ENCODE data around the gene UHMK1.
A peak's percentile ranks its signal among the peaks of the same experiment; 100 is the strongest.
"Not testable (repeated sequence)": the region's sequence is repeated elsewhere in the genome, so short reads cannot be mapped to it uniquely, and the experiment has no call there.

UHMK1 gene, protein sequence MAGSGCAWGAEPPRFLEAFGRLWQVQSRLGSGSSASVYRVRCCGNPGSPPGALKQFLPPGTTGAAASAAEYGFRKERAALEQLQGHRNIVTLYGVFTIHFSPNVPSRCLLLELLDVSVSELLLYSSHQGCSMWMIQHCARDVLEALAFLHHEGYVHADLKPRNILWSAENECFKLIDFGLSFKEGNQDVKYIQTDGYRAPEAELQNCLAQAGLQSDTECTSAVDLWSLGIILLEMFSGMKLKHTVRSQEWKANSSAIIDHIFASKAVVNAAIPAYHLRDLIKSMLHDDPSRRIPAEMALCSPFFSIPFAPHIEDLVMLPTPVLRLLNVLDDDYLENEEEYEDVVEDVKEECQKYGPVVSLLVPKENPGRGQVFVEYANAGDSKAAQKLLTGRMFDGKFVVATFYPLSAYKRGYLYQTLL

DNA sequence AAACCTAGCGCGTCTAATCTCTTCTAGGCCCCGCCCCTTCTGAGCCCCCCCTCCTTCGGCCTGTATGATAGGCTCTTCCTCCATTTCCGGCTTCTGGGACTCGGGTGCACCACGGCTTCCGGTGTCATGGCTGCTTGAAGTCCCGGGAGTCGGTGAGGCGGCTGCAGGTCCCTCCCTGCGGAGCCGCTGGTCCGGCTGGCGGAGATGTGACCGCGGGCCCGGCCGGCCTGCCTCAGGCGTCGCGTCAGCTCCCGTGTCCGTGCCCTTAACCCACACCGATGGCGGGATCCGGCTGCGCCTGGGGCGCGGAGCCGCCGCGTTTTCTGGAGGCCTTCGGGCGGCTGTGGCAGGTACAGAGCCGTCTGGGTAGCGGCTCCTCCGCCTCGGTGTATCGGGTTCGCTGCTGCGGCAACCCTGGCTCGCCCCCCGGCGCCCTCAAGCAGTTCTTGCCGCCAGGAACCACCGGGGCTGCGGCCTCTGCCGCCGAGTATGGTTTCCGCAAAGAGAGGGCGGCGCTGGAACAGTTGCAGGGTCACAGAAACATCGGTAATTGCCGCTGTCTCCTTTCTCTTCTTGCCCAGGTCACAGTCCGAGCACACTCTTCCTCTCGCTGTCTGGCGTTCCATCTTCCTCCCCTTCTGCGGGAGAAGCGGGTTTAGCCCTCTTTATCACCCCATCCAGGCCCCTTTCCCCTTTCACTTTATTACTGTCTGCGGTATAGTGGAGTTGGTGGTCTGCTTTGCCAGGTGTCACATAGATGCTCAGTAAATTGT, at the start of gene UHMK1:
UHMK1 (plus strand) TSS at position 96 of the 773 bp plus-strand sequence; CDS start at position 279, 183 bp downstream.
- peak; percentile 92 for DNase-seq

DNA sequence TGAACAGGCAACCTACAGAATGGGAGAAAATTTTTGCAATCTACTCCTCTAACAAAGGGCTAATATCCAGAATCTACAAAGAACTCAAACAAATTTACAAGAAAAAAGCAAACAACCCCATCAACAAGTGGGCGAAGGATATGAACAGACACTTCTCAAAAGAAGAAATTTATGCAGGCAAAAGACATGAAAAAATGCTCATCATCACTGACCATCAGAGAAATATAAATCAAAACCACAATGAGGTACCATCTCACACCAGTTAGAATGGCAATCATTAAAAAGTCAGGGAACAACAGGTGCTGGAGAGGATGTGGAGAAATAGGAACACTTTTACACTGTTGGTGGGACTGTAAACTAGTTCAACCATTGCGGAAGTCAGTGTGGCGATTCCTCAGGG, 43.3 kb upstream of the UHMK1 start:
- DNase-seq, result not testable (repeated sequence)

DNA sequence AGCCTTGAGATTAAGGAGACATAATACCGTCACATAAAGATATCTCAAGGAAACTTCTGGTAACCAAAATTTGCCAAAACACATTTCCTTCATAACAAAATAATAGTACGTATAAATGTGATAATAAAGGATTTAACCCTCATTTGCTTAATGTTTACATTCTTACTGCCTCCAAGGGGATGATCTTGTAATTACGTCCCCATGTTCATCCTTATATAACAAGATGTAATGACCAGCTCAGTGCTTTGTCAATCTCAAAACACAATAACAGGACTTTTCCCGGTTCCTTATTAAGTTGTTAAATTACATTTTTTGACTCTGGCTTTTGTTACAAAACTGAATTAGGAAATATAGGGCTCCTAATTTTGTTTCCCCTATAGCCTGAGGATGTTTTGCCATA, 41.3 kb upstream of the UHMK1 start:
- no peak for DNase-seq

DNA sequence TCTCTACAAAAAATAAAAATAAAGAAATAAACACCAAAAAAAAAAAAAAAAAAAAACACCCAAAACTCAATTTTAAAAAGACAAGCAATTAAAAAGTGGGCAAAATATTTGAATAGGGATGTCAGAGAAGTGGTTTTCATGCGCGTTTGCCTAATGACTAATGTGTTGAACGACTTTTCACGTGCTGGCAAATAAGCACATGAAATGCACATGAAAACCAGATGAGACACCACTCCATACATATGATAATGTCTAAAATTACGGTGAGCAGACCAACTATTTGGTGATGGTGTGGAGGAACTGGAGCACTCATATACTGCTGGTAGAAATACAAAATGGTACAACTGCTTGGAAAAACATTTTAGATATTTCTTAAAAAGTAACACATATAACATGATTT, 39.4 kb upstream of the UHMK1 start:
- DNase-seq, result no peak

DNA sequence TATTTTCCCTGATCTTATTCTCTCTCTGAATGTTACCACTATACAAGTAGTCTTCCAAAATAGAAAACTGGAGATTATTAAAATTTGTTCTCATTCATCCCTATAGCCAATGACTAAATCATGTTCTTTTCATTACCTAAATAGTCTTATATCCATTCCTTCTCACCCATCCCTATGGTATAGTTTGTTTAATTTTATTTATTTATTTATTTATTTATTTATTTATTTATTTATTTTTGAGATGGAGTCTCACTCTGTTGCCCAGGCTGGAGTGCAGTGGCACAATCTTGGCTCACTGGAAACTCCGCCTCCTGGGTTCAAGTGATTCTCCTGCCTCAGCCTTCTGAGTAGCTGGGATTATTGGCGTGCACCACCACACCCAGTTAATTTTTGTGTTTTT, 35.2 kb upstream of the UHMK1 start:
- not testable (repeated sequence) for DNase-seq

DNA sequence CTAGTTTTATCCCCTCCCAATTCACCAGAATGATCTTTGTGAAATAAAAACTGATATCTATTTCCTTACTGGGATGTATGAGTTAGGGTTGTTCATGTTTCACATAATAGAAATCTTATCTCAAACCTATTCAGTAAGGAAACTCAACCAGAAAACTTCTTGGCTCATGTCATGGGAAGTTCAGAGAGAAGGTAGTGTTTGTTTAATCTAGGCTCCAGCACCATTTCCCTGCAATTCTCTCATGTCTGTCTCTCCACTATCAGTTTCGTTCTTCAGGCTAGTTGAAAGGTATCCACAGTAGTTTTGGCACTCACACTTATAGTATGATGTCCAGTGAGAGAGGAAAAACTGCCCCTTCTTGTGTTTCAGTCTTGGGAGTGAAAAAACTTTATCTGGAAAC, 34.6 kb upstream of the UHMK1 start:
- no peak for DNase-seq

DNA sequence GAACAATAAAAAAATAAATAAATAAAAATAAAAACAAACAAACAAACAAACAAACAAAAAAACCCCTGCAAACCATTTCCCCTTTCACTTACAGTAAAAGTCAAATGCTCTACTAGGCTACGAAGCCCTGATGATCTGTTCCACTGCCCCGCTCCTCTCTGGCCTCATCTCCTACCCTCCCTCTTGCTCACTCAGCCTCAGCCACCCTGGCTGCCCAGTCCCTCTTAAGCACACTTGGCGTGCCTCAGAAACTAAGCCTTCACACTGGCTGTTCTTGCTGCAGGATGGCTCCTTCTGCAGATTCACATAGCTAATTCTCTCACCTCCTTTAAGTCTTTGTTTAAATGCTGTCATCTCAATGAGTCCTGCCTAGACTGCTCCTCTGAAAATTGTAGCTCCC, 30.8 kb upstream of the UHMK1 start:
- DNase-seq, result no peak

DNA sequence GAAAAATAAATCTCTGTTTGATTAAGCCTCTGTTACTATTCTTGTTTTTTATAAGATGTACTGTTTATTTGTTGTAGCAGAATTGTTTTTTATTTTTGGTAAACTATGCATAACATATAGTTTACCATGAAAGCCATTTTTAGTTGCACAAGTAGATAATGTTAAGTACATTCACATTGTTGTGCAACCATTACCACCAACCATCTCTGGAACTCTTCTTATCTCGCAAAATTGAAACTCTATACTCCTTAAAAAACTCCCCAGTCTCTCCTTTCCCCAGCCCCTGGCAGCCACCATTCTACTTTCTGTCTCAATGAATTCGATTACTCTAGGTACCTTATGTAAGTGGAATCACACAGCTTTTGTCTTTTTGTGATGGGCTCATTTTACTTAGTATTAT, 27.4 kb upstream of the UHMK1 start:
- DNase-seq, result no peak

DNA sequence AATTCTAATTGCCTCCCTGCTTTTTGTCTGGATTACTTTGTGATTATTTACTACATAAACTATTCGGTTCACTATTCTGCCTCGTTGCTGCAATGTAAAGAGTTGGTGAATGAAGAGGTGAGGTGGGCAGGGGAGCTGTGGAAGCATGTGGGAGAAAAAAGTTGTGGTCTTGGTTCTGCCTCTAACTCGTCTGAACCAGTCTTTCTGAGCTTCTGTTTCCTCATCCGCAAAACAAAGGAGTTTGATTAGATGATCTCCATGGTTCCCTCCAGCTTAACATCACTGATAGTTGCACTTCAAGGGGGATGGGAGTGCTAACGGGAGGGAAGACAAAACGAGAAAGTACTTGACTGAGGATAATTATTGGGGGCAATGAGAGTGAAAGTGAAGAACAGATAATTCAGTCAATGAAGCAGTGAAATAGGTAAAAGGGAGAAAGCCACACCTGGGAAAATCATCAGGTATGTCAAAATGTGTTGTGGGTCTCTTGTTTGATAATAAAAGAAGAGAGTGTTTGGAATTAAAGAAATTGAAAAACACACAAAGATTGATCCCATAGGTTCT, 26.2 kb upstream of the UHMK1 start:
- DNase-seq, result no peak

DNA sequence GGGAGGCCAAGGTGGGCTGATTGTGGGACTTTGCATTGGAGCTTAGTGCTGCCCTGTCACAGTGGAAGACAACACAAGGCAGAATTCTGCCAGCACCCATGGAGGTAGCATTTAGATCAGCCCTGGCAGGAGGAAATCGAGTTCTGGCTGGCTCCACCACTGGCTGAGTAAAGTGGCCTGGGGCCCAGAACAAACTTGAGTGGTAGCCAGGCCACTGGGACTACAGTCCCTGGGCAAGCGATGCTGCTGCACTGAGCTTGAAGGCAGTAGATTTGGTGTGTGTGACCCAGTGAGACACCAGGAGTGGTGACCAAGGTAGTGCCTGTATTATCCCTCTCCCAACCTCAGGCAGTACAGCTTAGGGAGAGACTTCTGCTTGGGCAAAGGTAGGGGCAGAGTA, 22.5 kb upstream of the UHMK1 start:
- DNase-seq, result no peak

DNA sequence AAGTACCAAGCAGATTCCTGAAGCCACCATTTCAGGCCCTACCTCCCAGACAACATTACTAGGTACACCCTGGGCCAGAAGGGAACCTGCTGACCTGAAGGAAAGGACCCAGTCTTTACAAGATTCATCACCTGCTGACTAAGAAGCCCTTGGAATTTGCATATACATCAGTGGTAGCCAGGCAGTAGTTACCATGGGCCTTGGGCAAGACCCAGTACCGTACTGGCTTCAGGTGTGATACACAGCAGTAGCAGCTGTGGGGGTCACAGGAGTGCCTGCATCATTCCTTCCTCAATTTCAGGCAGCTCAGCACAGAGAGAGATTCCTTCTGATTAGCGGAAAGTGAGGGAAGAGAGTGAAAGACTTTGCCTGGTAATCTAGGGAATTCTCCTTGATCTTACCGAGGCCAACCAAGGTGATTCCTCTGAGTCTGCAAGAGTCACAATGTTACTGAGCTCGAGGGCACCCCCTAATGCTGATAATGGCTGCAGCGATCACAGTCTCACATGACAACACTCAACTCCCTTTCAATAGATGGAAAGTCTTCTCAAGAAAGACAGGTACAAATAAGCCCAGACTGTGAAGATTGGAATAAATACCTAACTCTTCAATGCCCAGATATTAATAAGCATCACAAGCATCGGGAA, 22.0 kb upstream of the UHMK1 start:
- no peak for DNase-seq

DNA sequence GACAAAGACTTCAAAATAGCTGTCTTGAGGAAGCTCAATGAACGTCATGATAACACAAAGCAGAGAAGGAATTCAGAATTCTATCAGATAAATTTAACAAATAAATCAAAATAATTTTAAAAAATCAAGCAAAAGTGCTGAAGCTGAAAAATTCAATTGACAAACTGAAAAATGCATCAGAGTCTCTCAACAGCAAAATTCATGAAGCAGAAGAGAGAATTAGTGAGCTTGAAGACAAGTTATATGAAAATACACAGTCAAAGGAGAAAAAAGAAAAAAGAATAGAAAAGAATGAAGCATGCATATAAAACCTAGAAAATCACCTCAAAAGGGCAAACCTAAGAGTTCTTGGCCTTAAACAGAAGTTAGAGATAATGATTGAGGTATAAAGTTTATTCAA, 21.0 kb upstream of the UHMK1 start:
- DNase-seq, result no peak

DNA sequence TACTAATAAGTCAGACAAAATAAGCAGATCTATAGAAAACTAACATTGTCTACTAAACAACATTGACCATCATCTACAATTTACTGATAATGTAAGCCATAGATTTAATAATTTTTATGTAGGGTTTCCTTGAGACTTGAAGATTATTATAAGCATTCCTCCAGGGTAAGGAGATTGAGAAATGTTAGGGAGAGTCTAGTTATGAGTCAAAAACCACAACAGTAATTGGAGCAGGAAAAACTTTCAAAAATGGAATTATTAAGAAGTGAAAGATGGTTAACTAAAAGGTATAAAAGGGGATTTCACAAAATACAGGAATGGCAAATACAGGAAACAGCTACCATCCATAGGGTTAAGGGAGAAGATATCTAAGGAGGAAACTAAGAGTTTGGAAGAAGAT, 12.4 kb upstream of the UHMK1 start:
- no peak for DNase-seq

DNA sequence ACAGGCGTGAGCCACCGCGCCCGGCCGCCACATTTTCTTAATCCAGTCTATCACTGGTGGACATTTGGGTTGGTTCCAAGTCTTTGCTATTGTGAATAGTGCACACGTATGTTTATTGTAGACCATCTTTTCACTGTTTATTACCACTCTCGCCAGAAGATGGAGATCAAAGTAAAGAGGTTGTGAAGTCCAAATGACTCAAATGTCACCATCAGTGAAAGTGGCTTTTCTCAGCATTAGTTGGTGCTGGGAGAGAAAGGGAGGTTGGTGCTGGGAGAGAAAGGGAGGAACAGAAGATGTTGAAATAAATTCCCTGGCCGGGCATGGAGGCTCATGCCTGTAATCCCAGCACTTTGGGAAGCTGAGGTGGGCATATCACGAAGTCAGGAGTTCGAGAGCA, 10.4 kb upstream of the UHMK1 start:
- DNase-seq, result no peak

DNA sequence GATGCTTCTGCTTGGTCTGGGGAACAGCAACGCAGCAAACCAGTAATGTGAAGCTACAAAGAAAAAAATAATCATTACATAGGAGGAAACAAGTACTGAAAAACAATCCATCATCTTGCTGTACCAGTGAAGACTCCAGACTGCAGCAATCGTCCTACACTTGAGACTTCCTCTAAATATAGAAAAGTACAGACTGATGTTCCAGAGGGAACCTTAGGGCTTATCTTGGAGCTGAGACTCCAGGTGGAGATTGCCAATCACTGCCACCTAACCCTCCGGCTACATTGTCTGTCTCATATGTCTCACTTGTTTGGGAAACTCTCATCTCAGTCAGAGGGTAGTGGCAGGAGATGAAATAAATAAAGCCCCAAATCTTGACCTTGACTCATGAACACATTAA, 9.4 kb upstream of the UHMK1 start:
- DNase-seq, result no peak

DNA sequence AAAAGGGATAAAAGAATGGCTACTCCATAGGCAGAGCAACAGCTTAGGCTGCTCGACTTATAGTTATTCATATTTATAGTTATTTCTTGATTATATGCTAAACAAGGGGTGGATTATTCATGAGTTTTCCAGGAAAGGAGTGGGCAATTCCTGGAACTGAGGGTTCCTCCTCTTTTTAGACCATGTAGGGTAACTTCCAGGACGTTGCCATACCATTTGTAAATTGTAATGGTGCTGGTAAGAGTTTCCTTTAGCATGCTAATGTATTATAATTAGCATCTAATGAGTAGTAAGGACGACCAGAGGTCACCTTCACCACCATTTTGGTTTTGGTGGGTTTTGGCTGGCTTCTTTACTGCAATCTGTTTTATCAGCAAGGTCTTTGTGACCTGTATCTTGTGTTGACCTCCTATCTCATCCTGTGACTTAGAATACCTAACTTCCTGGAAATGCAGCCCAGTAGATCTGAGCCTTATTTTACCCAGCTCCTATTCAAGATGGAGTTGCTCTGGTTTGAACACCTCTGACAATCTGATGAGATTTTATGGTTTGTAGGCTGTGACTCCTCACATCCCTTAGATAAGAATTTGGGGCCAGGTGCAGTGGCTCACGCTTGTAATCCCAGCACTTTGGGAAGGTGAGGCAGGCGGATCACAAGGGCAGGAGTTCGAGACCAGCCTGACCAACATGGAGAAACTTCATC, 1.9 kb upstream of the UHMK1 start:
- not testable (repeated sequence) for DNase-seq

DNA sequence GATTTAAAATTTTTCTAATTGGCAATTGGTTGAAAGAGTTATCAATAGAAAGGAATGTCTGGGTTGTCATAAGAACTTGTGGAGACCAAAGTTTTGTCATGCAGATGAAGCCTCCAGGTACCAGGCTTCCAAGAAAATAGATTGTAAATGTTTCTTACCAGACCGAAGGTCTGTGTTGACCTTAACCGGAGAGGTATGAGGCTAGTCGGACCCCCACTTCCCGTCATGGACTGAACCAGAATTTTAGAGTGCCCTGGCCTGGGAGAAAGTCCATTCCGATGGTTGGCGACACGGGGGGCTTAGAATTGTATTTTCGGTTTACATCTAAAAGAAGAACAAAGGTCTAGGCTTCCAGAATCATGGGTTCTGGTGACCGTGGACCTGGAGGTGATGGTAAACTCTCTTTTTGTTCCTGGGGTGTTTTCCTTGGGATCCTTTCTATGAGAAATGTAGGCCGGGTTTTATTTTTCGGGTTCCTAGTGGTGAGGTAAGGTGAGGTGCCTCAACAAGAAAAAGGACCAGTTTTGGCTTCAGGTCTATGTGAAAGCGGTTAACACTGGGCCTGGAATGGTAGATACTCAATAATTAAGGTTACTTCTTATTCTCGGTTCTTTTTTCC, 405 bp upstream of the UHMK1 start:
- DNase-seq, result no peak

DNA sequence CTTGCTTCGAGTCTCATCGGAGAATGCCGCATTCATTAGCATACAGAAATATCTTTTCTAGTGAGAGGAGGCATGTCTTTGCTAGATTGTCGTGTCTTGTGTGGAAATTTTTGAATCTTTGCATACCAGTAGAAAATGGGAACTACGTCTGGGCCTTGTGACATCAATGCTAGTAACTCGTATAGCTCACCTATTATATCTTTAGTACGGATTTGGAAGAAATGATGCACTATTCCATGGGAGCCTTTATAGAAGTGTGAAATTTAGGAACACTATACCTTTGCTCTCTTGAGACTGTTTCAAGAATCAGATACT, 835 bp downstream of the UHMK1 start:
- DNase-seq, result no peak

DNA sequence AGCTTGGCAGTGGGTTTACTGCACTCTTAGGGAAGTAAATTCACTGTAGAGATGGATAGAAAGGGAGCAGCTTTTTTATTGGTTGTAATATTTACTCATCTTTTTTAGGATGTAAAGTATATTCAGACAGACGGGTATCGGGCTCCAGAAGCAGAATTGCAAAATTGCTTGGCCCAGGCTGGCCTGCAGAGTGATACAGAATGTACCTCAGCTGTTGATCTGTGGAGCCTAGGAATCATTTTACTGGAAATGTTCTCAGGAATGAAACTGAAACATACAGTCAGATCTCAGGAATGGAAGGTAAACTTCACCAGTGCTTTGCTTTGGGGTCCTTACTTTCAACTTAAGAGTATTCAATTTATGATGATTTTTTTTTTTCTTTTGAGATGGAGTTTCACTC, 3.2 kb downstream of the UHMK1 start:
- DNase-seq, result no peak

DNA sequence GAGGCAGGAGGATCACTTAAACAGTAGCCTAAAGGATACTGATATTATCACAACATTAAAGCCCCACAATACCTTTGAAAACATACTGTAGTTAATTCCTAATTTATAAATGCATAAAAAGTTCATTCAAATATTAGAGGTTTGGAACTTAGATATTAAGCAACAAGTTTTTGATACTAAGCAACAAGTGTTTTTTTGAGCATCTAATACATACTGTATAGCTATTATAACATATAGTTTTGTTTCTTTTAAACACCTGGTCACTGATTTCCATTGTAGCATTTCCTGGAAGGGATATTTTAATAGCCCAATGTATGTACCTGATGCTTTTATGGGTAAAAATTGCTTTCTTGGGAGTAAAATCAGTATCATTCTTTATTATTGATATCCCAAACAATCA, 4.5 kb downstream of the UHMK1 start:
- DNase-seq, result no peak

DNA sequence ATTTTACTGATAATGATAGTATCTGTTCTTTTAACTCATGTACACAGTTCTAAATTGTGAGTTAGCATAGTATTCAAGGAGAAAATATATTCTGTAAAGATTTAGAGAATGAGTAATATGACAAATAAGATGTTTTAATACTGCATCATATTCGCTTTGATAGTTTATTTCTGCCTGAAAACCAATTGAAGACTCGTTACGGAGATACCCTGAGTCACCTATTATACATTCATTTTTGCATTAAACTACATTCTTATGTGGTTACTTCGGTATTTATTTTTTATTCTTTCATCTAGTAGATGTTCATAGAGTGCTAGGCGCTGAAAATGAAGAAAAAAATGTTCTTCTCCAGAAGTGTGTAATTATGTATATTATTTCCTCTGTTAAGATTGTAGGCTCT, 5.3 kb downstream of the UHMK1 start:
- no peak for DNase-seq

DNA sequence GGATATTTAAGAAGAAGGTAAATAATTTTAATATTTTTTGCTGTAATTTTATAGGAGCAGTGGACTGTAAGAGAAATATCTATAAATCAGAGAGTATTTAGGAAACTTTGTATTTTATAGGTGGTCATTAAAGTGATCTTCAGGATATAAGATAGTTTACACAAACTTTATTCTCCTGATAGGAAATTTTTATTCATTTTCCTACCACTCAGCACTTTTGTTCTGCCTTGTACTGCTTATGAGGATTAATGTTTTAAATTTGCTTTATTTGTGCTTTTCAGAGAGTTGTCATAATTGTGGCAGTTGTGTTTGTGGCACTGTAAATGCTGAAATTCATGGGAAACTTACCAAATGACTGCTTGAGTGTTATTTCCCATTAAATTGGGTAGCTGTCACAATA, 29.7 kb downstream of the UHMK1 start:
- DNase-seq, result no peak

Data from NCI-H1048 (cell line).